Skeletal muscle satellite cell (primary cell): Measurements from ENCODE around the gene TTC23.
A peak's percentile ranks its signal among the peaks of the same experiment; 100 is the strongest.
"Not testable (repeated sequence)": the region's sequence is repeated elsewhere in the genome, so short reads cannot be mapped to it uniquely, and the experiment has no call there.

Experiments
- H3K27me3 ChIP-seq: 2 replicates; pipeline ENCODE4 v1.7.0; 2013; ENCODE audit warnings: low read length; ENCODE audit not compliant: control insufficient read depth, insufficient read depth
- H3K36me3 ChIP-seq: 2 replicates; pipeline ENCODE4 v1.7.0; 2013; ENCODE audit warnings: mild to moderate bottlenecking, control low read depth, low read length; ENCODE audit not compliant: insufficient read depth
- H3K4me1 ChIP-seq: 2 replicates; pipeline ENCODE4 v1.7.0; 2013; ENCODE audit warnings: low read length; ENCODE audit not compliant: control insufficient read depth, insufficient read depth
- H3K4me2 ChIP-seq: 2 replicates; pipeline ENCODE4 v1.7.0; 2013; ENCODE audit warnings: mild to moderate bottlenecking, low read length
- H3K4me3 ChIP-seq: 2 replicates; pipeline ENCODE4 v1.7.0; 2013; ENCODE audit warnings: low read length
- H3K9ac ChIP-seq: 2 replicates; pipeline ENCODE4 v1.7.0; 2013; ENCODE audit warnings: mild to moderate bottlenecking, low read depth, low read length, moderate library complexity
- H3K9me3 ChIP-seq: replicated peaks from 2 replicates; pipeline ENCODE4 v1.7.0; 2013; ENCODE audit warnings: mild to moderate bottlenecking, control low read depth, low read length

The TTC23 gene

DNA sequence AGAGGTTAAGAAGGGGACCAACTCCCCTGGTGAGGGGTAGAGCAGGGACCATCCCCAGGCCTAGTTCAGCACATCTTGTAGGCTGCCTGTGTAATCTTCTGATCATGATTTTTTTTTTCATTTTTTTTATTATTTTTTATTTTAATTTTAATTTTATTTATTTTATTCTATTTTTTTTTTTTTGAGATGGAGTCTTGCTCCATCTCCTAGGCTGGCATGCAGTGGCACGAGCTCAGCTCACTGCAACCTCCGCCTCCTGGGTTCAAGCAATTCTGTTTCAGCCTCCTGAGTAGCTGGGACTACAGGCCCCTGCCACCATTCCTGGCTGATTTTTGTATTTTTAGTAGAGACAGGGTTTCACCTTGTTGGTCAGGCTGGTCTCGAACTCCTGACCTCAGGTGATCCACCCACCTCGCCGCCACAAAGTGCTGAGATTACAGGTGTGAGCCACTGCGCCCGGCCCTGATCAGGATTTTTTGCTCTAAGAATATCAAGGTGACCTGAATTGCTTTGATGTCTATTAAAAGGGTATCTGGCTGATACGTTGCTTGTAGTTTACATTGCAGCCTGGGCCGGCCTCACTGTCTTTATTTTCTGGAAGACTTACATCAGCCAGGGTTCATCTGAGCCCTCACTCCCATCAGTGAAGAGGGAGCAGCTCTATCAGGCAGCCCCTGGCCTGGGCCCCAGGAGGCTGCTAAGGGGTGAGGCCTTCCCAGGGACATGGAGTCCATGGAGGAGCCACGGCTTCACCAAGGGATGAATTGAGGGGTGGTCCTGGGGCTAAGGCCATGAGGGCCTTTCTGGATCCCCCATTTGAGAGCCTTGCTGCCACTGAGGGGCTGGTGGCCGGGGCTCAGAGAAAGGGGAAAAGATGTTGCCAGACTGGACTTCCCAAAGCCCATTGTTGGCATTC lies 133.8 kb downstream of the TTC23 start:
- H3K27me3 ChIP-seq: no peaks in the 10 kb centered on the region

DNA sequence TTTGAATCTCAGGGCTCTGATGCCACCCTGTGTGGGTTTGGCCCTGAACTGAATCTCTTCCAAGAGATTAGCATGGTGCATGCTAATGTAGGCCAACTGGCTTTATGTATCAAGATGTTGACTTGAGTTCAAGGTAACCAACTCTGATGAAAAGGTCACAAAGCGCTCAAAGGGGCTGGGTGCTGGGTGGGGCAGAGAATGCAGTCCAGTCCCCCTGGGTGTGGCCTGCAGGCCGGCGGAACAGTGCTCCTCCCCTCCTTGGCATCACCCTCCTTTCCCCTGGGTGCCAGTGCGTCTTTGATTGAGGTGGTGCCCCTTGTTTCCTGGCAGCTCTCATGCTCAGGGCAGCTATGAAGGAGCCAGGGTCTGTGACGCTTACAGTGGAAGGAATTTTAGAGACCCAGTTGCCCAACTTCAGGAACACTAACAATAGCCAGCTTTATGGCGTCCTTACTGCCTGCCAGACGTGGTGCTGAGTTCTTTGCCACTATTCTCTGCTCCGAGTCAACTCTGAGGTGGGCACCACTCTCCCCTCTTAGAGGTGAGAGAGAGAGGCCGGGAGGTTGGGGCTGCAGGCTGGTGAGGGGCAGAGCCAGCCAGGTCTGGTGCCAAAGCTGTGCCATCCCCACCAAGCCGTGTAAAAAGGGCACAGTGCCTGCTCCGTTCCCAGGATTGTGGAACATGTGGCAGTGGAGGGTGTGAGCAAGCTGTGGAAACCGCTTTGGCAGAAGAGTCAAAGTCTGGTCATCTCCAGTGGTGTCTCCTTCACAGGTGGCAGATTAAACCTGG lies 134.7 kb downstream of the TTC23 start:
- H3K4me1 ChIP-seq: no peaks in the 10 kb centered on the region
- no peak overlapping the region for H3K4me3 ChIP-seq
- no peaks in the 10 kb centered on the region for H3K36me3 ChIP-seq
- H3K9ac ChIP-seq: no peak overlapping the region
- H3K9me3 ChIP-seq: no peaks in the 10 kb centered on the region
- H3K4me2 ChIP-seq: no peak overlapping the region
- no peaks in the 10 kb centered on the region for H3K27me3 ChIP-seq

More for the DNA sequence above, 133.8 kb downstream of the TTC23 start:
- Histone ChIP-seq H3K4me2 (no peak overlapping the region), H3K4me3 (no peak overlapping the region), H3K36me3 (no peaks in the 10 kb centered on the region), H3K9me3 (no peaks in the 10 kb centered on the region), H3K4me1 (no peaks in the 10 kb centered on the region), H3K9ac (no peak overlapping the region)

DNA sequence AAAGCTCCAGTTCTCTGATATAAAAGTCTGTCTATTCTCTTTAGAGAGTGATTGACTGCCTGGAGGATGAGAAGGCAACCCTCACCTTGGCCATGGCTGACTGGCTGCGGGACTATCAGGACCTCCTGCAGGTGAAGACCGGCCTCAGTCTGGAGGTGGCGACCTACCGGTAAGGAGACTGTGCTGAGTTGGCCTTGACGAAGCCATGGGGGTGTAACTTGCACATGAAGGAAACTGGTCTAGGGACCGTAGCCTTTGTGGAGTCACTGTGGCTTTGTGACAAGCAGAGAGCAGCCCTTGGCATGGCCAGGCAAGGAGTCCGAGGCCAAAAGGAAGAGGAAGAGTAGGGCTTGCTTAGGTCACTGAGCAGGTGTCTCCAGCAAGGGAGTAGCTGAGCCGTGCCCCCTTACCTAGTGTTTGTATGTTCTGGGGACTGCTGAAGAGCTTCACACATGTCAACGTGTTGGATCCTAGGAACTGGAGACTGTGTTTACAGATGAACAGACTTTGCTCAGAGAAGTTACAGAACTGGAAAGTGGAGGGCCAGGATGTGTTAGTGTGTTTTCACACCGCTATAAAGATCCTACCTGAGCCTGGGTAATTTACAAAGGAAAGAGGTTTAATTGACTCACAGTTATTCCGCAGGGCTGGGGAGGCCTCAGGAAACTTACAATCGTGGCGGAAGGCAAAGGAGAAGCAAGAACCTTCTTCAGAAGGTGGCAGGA lies 135.7 kb downstream of the TTC23 start:
- no peaks in the 10 kb centered on the region for H3K36me3 ChIP-seq
- H3K9me3 ChIP-seq: no peaks in the 10 kb centered on the region
- no peaks in the 10 kb centered on the region for H3K27me3 ChIP-seq
- H3K4me3 ChIP-seq: no peak overlapping the region
- no peak overlapping the region for H3K9ac ChIP-seq
- no peaks in the 10 kb centered on the region for H3K4me1 ChIP-seq
- no peak overlapping the region for H3K4me2 ChIP-seq

DNA sequence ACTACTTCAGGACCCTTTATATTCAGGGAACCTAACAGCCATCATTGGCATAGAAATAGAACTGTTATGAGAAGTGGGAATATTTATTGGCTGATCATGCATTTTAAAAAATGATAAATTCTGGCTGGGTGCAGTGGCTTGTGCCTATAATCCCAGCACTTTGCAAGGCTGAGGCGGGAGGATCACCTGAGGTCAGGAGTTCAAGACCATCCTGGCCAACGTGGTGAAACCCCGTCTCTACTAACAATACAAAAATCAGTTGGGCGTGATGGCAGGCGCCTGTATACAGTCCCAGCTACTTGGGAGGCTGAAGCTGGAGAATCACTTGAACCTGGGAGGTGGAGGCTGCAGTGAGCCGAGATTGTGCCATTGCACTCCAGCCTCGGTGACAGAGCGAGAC lies 137.7 kb downstream of the TTC23 start:
- not testable (repeated sequence) for H3K27me3 ChIP-seq, H3K4me2 ChIP-seq, H3K36me3 ChIP-seq, H3K4me1 ChIP-seq, H3K9ac ChIP-seq, H3K4me3 ChIP-seq, H3K9me3 ChIP-seq

DNA sequence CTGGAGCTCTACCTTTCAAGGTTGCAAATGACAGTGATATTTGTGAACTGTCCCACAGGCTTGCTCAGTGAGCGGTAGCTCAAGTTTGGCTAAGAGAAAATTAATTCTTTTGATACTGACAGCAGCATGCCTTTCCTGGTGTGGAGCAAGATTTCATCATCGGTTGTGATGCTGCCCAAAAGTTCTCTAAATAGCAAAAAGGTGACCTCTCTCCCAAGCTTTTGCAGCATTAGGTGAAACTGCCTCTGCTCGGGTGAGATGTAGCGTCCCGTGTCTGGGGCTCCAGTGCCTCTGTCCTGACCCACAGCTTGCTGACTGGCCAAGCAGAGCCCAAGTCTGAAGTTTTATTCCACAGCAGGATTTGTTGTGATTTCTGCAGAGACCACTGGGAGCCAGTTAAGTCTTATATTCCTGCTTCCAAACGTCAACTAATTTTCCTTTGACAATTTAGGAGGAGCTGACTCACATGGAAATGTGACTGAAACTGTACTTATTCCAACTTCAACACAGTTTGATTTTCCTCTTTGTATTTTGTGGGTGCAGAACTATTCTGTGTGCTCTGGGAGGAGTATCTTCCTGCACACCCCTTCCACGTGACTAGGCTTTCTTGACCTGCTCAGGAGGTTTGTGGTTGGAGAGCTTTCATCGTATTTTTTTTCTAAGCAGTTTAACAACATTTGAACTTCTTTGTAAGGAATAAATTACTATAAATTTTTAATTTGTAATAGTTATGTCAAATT lies 138.6 kb downstream of the TTC23 start:
- no peak overlapping the region for H3K4me2 ChIP-seq
- H3K9me3 ChIP-seq: no peaks in the 10 kb centered on the region
- peaks cover 3% of the 10 kb centered on the region for H3K27me3 ChIP-seq
- H3K4me3 ChIP-seq: no peak overlapping the region
- no peak overlapping the region for H3K9ac ChIP-seq
- H3K36me3 ChIP-seq: no peaks in the 10 kb centered on the region
- peaks cover 5% of the 10 kb centered on the region for H3K4me1 ChIP-seq

DNA sequence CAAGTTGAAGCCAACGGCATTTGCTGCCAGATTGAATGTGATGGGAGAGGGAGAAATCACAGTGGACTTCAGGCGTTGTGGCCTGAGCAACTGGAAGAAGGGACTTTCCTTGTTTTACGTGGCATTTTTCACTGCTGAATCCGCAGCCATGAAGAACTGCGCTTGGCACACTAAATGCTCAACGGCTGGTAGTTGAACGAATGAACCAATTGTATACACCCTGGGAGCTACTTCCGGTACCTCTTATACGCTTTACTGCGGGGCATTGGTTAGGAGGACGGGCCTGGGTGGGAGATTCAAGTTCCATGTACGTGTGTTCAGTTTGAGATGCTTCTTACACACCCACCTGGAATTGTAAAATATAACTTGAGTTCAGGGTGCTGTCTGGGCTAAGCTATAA lies 139.3 kb downstream of the TTC23 start:
- Histone ChIP-seq H3K9ac (no peak overlapping the region), H3K27me3 (peaks cover 3% of the 10 kb centered on the region), H3K36me3 (no peaks in the 10 kb centered on the region), H3K4me3 (no peak overlapping the region), H3K4me1 (peaks cover 12% of the 10 kb centered on the region), H3K9me3 (no peaks in the 10 kb centered on the region), H3K4me2 (no peak overlapping the region)

DNA sequence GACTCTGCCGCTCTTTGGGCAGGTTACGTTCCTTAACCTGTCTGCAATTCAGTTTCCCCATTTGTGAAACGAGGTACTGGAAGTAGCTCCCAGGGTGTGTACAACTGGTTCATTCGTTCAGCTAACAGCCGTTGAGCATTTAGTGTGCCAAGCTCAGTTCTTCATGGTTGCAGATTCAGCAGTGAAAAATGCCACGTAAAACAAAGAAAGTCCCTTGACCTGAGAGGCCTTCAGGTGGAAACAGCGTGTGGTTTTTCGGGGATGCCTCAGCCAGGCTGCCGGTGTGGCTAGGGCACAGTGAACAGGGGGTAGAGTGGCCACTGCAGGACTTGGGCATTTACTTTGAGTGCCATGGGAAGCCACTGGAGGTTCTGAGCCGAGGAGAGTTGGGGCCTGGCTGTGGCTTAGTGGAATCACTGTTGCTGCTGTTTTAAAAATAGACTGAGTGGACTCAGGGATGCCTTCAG lies 139.8 kb downstream of the TTC23 start:
- Histone ChIP-seq H3K4me2 (no peak overlapping the region), H3K9ac (no peak overlapping the region), H3K27me3 (peaks cover 3% of the 10 kb centered on the region), H3K4me1 (peaks cover 15% of the 10 kb centered on the region), H3K9me3 (no peaks in the 10 kb centered on the region), H3K4me3 (no peak overlapping the region), H3K36me3 (no peaks in the 10 kb centered on the region)

DNA sequence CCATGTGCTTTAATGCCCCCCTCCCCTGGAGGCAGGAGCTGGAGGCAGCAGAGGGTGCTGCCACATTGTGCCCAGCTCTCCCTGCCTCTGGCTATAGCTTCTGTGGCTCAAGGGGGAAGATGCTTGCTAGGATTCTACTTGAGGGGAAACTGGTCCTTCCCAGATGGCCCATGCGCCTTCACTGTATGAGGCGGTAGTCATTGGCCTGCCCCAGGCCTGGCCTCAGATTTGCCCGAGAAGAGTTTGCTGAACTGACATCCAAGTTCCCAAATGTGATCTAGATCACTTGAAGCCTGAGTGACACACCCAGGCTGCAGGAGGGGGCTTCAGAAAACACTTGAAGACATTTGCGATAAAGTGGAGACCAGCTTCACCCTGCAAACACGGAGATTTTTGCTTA lies 140.4 kb downstream of the TTC23 start:
- Histone ChIP-seq H3K4me3 (no peak overlapping the region), H3K4me1 (peaks cover 15% of the 10 kb centered on the region), H3K36me3 (no peaks in the 10 kb centered on the region), H3K4me2 (no peak overlapping the region), H3K27me3 (peaks cover 3% of the 10 kb centered on the region), H3K9ac (no peak overlapping the region), H3K9me3 (no peaks in the 10 kb centered on the region)

DNA sequence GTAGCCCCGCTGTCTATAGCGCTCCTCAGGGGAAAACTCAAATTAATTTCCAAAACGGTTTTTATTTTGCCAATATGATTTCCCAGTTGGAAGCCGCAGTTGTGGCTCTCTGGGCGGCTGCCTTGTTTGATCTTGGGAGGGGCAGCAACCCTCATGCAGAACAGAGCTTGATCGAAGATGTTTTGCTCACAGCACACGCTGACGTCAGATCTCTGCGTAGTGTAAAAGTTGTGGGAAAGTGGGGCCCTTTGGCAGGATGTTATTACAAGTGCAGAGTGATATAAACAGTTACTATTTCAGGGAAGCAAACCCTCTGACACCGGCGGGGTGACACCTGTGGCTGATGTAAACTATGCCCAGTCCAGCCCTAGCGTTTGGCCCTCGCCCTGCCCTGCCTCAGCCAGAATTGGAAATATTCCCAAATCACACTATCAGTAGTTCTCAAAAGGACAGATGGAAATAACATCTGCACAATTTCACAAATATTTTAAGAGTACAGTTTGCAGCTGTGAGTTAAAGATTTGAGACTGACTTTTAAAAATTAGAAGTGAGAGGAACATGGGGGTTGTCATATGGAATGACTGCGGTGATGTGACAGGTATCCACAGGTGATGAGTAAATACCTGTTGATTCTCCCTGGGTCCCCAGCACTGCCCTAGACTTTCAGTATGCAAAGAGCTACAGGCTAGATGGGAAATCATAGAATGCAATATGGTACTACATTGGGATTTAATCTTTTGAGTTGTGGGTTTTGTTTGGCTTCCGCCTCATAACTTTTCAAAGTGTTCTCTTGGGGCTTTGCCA lies 142.8 kb downstream of the TTC23 start:
- no peak overlapping the region for H3K9ac ChIP-seq
- peaks cover 15% of the 10 kb centered on the region for H3K4me1 ChIP-seq
- H3K36me3 ChIP-seq: no peaks in the 10 kb centered on the region
- H3K27me3 ChIP-seq: peaks cover 18% of the 10 kb centered on the region
- H3K4me3 ChIP-seq: peak overlapping the region; percentile 72
- peak overlapping the region; percentile 87 for H3K4me2 ChIP-seq
- no peaks in the 10 kb centered on the region for H3K9me3 ChIP-seq

DNA sequence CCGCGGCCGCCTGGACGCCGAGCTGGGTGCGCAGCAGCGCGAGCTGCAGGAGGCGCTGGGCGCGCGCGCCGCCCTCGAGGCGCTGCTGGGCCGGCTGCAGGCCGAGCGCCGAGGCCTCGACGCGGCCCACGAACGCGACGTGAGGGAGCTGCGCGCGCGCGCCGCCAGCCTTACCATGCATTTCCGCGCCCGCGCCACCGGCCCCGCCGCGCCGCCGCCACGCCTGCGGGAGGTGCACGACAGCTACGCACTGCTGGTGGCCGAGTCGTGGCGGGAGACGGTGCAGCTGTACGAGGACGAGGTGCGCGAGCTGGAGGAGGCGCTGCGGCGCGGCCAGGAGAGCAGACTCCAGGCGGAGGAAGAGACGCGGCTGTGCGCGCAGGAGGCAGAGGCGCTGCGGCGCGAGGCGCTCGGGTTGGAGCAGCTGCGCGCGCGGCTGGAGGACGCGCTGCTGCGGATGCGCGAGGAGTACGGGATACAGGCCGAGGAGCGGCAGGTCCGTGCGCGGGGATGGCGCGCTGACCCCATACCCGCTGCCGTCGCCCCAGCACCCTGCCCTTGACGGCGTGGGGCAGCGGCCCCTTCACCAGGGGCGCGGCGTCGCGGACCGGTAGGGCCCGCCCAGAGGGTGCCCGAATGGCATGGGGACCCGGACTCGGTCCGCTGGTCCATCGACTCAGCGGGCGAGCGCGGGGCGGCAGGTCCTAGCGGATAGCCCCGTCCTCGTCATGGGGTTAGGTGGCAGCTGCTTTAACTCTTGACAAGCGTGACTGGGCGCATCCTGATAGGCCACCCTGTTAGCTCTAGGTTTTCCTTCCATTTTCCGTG lies 143.7 kb downstream of the TTC23 start:
- peak overlapping the region; percentile 87 for H3K4me2 ChIP-seq
- no peaks in the 10 kb centered on the region for H3K9me3 ChIP-seq
- peak overlapping the region; percentile 18 for H3K9ac ChIP-seq
- peaks cover 18% of the 10 kb centered on the region for H3K27me3 ChIP-seq
- H3K36me3 ChIP-seq: no peaks in the 10 kb centered on the region
- peak overlapping the region; percentile 72 for H3K4me3 ChIP-seq
- peaks cover 15% of the 10 kb centered on the region for H3K4me1 ChIP-seq
